ENCODE results near the gene ANAPC13.

DNA sequence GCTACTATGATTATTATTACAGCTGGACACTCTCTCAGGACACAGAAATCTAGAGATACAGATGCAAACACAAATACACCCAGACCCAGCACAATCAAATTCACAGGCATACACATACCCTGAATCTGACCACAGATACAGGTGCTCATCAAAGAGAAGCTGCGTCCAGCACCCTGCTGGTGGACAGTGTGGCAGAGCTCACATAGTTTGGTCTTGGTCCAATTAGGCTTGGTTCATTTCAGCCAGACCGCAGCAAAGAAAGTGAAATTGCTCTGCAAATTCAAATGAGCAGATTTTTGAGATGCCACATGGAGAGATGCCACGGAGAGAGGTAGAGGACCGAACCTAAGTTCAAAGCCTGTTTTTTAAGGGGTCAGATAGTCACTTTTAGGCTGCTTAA lies 55.6 kb downstream of the ANAPC13 start:
- TF ChIP-seq POLR2AphosphoS5 (IDR thresholded peaks at IDR 0.05) (no peak), CTCF (IDR thresholded peaks at IDR 0.05) (no peak), POLR2A (IDR thresholded peaks at IDR 0.05) (no peak)

Data from prostate gland (tissue), 2 donors.